Gastrocnemius medialis (tissue), 4 donors: ENCODE measurements around the gene ATP6V0A1. TPM values are rescaled to one million over a fixed set of nuclear protein-coding genes. Genes with fewer than 3 reads are reported as not detected.
"Not testable (repeated sequence)": the region's sequence is repeated elsewhere in the genome, so short reads cannot be mapped to it uniquely, and the experiment has no call there.

Experiments used
- ATAC-seq, 2 donors: fragments of 150-250 bp; one replicate each; pipeline ENCODE4 v1.9.1; 2016
- DNase-seq, 2 donors: peaks; one replicate each; pipeline ENCODE4 v3.0.0-alpha.2; 2019
- H3K27ac ChIP-seq, 4 donors: fragments of 200-600 bp; sonication (generic); 1 replicate in 1 of 4; 2 replicates in 3 of 4; pipeline ENCODE4 v1.5.1; 2016 to 2018; ENCODE audit warnings: mild to moderate bottlenecking in 2 of 4, moderate library complexity in 1 of 4
- H3K27me3 ChIP-seq, 3 donors: fragments of 200-600 bp; sonication (generic) in 2 of 3; 1 replicate in 1 of 3; 2 replicates in 2 of 3; pipeline versions ENCODE4 v1.5.1 to v1.6.0; 2016 to 2019; ENCODE audit warnings: mild to moderate bottlenecking in 1 of 3, moderate library complexity in 1 of 3
- H3K36me3 ChIP-seq, 2 donors: fragments of 200-600 bp; sonication (generic) in 1 of 2; one replicate each; pipeline ENCODE4 v1.5.1; 2017 to 2018
- H3K4me1 ChIP-seq, 2 donors: fragments of 200-600 bp; sonication (generic) in 1 of 2; one replicate each; pipeline ENCODE4 v1.5.1; 2016 to 2017; ENCODE audit warnings: mild to moderate bottlenecking in 2 of 2
- H3K4me3 ChIP-seq, 4 donors: fragments of 200-600 bp; sonication (generic) in 3 of 4; 1 replicate in 1 of 4; 2 replicates in 3 of 4; pipeline ENCODE4 v1.5.1; 2016 to 2019; ENCODE audit warnings: mild to moderate bottlenecking in 2 of 4
- H3K9me3 ChIP-seq, 3 donors: fragments of 200-600 bp; sonication (generic) in 2 of 3; 1 replicate in 1 of 3; 2 replicates in 2 of 3; pipeline ENCODE4 v1.5.1; 2016 to 2019
- CTCF ChIP-seq, 5 experiments: fragments of 450-650 bp in 3 of 5; fragments of 200-600 bp in 2 of 5; sonication (generic) in 2 of 5; IDR thresholded peaks in 4 of 5; conservative IDR thresholded peaks in 1 of 5; 1 replicate in 4 of 5; 2 replicates in 1 of 5; pipeline ENCODE4 v1.5.1; 2016 to 2019; ENCODE audit warnings: antibody characterized with exemption in 5 of 5, mild to moderate bottlenecking in 3 of 5, moderate library complexity in 3 of 5
- POLR2A ChIP-seq, 2 donors: fragments of 450-650 bp; IDR thresholded peaks; one replicate each; pipeline ENCODE4 v1.6.1; 2017; ENCODE audit warnings: antibody characterized with exemption in 2 of 2, mild to moderate bottlenecking in 2 of 2, moderate library complexity in 2 of 2
- in situ Hi-C, 4 donors: fragments of 200-750 bp; cut with MboI; loops; one replicate each; pipeline versions ENCODE4 v1.15.0 to v1.8.0; 2017; ENCODE audit warnings: low sequenced_read_pairs in 4 of 4
- intact Hi-C: fragments of 100-400 bp; cut with DNase I; formaldehyde crosslinking; loops from one replicate; pipeline ENCODE4 v1.15.1; 2023; ENCODE audit warnings: low total_unique reads
- total RNA-seq, 4 donors: library from RNA; depleted of rRNA; stranded (reverse); fragments of >200 nt; gene quantifications; one replicate each; pipeline versions ENCODE4 v1.1.0 to v1.2.3, GENCODE V29; 2016

The ATP6V0A1 gene
- total RNA-seq, 4 donors from 2014 or later = 65.3 to 138 (median 95.3) TPM

GRCh38 chr17:42477173-42477572, 18.5 kb downstream of the ATP6V0A1 start:
- intact Hi-C loops (no loop called here), in situ Hi-C loops (loop anchor here in 2 of 4 donors (25.0 kb wide), 2 partner anchors 140 to 710 kb away; no protein-coding TSS in a partner anchor)
- Histone ChIP-seq H3K4me1 (peaks cover 8 to 13% of the 10 kb centered on the region in 2 donors), H3K4me3 (no peak overlapping the region), H3K36me3 (peaks cover 0 to 96% of the 10 kb centered on the region in 2 donors), H3K27me3 (no peaks in the 10 kb centered on the region), H3K27ac (peak overlapping the region in 3 of 4 donors; percentile 49 to 76 (median 56)), H3K9me3 (no peaks in the 10 kb centered on the region)
- no peak for ATAC-seq
- TF ChIP-seq POLR2A (IDR thresholded peaks at IDR 0.05) (no peak), CTCF (IDR thresholded peaks at IDR 0.05 in 4 of 5, conservative IDR thresholded peaks at IDR 0.05 in 1 of 5) (no peak)
- no peak for DNase-seq

- H3K4me3 ChIP-seq, DNase-seq, H3K9me3 ChIP-seq, ATAC-seq, H3K27ac ChIP-seq, intact Hi-C loops, H3K27me3 ChIP-seq: not testable (repeated sequence)
- in situ Hi-C loops = loop anchor here in 2 of 4 donors (25.0 kb wide), 2 partner anchors 141 to 709 kb away; no protein-coding TSS in a partner anchor
- Histone ChIP-seq H3K4me1 (peaks cover 8 to 13% of the 10 kb centered on the region in 2 donors), H3K36me3 (peaks cover 0 to 96% of the 10 kb centered on the region in 2 donors)
These were observed 19.1 kb downstream of the ATP6V0A1 start for GRCh38 chr17:42477824-42478223.

GRCh38 chr17:42484304-42484703, 25.6 kb downstream of the ATP6V0A1 start:
- H3K27me3 ChIP-seq = no peaks in the 10 kb centered on the region
- H3K36me3 ChIP-seq = peaks cover 8 to 99% of the 10 kb centered on the region in 2 donors
- in situ Hi-C loops (loop anchor here in 2 of 4 donors (25.0 kb wide), 2 partner anchors 147 to 703 kb away; no protein-coding TSS in a partner anchor), intact Hi-C loops (no loop called here)
- H3K4me1 ChIP-seq = no peaks in the 10 kb centered on the region
- no peaks in the 10 kb centered on the region for H3K9me3 ChIP-seq
- ATAC-seq (peak in 1 of 2 donors; percentile 18), DNase-seq (no peak)
- H3K27ac ChIP-seq = no peak overlapping the region
- H3K4me3 ChIP-seq = no peak overlapping the region
- TF ChIP-seq CTCF (IDR thresholded peaks at IDR 0.05 in 4 of 5, conservative IDR thresholded peaks at IDR 0.05 in 1 of 5) (no peak), POLR2A (IDR thresholded peaks at IDR 0.05) (no peak)

GRCh38 chr17:42485680-42486079, 27.0 kb downstream of the ATP6V0A1 start:
- in situ Hi-C loops (loop anchor here in 2 of 4 donors (25.0 kb wide), 2 partner anchors 148 to 702 kb away; no protein-coding TSS in a partner anchor), intact Hi-C loops (no loop called here)
- no peak for TF ChIP-seq POLR2A (IDR thresholded peaks at IDR 0.05)
- no peak for TF ChIP-seq CTCF (IDR thresholded peaks at IDR 0.05 in 4 of 5, conservative IDR thresholded peaks at IDR 0.05 in 1 of 5)
- peaks cover 8 to 99% of the 10 kb centered on the region in 2 donors for H3K36me3 ChIP-seq
- peak overlapping the region in 1 of 4 donors; percentile 3 for H3K27ac ChIP-seq
- DNase-seq (no peak), ATAC-seq (no peak)
- H3K4me3 ChIP-seq = no peak overlapping the region
- H3K9me3 ChIP-seq = no peaks in the 10 kb centered on the region
- no peaks in the 10 kb centered on the region for H3K4me1 ChIP-seq
- no peaks in the 10 kb centered on the region for H3K27me3 ChIP-seq

- in situ Hi-C loops = loop anchor here in 2 of 4 donors (25.0 kb wide), 2 partner anchors 151 to 699 kb away; no protein-coding TSS in a partner anchor
- peaks cover 8 to 98% of the 10 kb centered on the region in 2 donors for H3K36me3 ChIP-seq
These were observed 29.4 kb downstream of the ATP6V0A1 start for GRCh38 chr17:42488032-42488431.

More at GRCh38 chr17:42488032-42488431, 29.4 kb downstream of the ATP6V0A1 start:
- H3K27me3 ChIP-seq = no peaks in the 10 kb centered on the region
- intact Hi-C loops = no loop called here
- no peak overlapping the region for H3K4me3 ChIP-seq
- H3K4me1 ChIP-seq = peaks cover 3% of the 10 kb centered on the region in 2 donors
- TF ChIP-seq POLR2A (IDR thresholded peaks at IDR 0.05) = no peak
- no peak for TF ChIP-seq CTCF (IDR thresholded peaks at IDR 0.05 in 4 of 5, conservative IDR thresholded peaks at IDR 0.05 in 1 of 5)
- no peaks in the 10 kb centered on the region for H3K9me3 ChIP-seq
- ATAC-seq = no peak
- peak overlapping the region in 1 of 4 donors; percentile 26 for H3K27ac ChIP-seq
- no peak for DNase-seq
